ENCODE data around the gene CFAP299.

Gene CFAP299

DNA sequence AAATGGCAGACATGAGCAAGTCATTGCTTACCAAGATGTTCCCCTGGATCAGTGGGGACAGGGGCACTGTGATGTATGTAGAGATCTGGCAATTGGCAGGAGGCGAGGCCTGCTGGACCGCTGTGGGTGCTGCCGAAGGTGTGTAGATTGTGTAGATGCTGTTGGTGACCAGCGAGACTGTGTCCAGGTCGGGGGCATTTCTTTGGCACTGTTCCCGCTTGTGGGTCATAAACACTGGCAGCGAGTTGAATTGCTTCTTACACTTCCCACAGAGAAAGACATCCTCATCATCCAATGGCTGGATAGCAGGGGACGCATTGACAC, 52.7 kb downstream of the CFAP299 start:
- H3K27ac Mint-ChIP-seq = no peak overlapping the region
- no peak overlapping the region for H3K4me3 Mint-ChIP-seq
- H3K4me1 Mint-ChIP-seq (ENCODE audit: low read depth) = no peaks in the 10 kb centered on the region
- H3K9me3 Mint-ChIP-seq = no peaks in the 10 kb centered on the region
- H3K36me3 Mint-ChIP-seq (ENCODE audit: low read depth) = no peaks in the 10 kb centered on the region
- H3K27me3 Mint-ChIP-seq (ENCODE audit: low read depth) = no peaks in the 10 kb centered on the region
- no peak for DNase-seq (ENCODE audit: low spot score)

DNA sequence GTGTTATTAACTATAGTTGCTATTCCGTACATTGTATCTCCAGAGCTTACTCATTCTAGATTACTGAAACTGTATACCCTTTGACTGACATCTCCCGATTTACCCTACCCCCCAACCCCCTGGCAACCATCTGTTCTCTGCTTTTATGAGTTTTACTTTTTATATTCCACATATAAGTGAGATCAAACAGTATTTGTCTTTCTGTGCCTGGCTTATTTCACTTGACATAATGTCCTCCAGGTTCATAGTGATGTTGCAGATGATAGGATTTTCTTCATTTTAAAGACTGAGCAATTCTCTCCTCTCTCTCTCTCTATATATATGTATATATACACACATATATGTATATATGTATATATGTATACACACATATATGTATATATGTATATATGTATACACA, 54.6 kb downstream of the CFAP299 start:
- no peak for DNase-seq (ENCODE audit: low spot score)
- no peaks in the 10 kb centered on the region for H3K9me3 Mint-ChIP-seq
- no peaks in the 10 kb centered on the region for H3K27me3 Mint-ChIP-seq (ENCODE audit: low read depth)
- H3K4me3 Mint-ChIP-seq = no peak overlapping the region
- H3K4me1 Mint-ChIP-seq (ENCODE audit: low read depth) = peaks cover 2% of the 10 kb centered on the region
- H3K36me3 Mint-ChIP-seq (ENCODE audit: low read depth) = no peaks in the 10 kb centered on the region
- H3K27ac Mint-ChIP-seq = no peak overlapping the region

DNA sequence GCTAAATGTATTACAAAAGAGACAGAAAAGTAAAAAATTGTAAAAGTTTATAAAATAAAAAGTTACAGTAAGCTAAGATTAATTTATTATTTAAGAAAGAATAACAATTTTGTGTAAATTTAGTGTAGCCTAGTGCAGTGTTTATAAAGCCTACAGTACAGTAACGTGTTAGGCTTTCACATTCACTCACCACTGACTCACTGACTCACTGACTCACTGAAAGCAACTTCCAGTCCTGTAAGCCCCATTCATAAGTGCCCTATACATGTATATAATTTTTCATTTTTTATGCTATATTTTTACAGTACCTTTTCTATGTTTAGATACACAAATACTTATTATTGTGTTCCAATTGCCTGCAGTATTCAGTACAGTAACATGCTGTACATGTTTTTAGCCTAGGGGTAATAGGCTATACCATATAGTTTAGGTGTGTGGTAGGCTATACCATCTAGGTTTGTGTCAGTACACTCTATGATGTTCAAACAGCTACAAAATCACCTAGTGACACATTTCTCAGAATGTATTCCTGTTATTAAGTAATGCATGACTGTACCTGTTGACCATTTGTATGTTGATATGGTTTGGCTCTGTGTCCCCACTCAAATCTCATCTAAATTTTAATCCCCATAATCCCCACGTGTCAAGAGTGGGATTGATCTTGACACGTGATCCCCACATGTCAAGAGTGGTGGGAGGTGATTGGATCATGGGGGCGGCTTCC, 57.9 kb downstream of the CFAP299 start:
- Mint-ChIP-seq H3K4me3 (no peak overlapping the region), H3K27me3 (ENCODE audit: low read depth) (no peaks in the 10 kb centered on the region), H3K27ac (no peak overlapping the region), H3K36me3 (ENCODE audit: low read depth) (no peaks in the 10 kb centered on the region), H3K4me1 (ENCODE audit: low read depth) (peaks cover 2% of the 10 kb centered on the region), H3K9me3 (no peaks in the 10 kb centered on the region)
- DNase-seq (ENCODE audit: low spot score) = no peak

- DNase-seq (ENCODE audit: low spot score) = no peak
- Mint-ChIP-seq H3K36me3 (ENCODE audit: low read depth) (no peaks in the 10 kb centered on the region), H3K27ac (no peak overlapping the region), H3K4me3 (no peak overlapping the region), H3K4me1 (ENCODE audit: low read depth) (peaks cover 2% of the 10 kb centered on the region), H3K27me3 (ENCODE audit: low read depth) (no peaks in the 10 kb centered on the region), H3K9me3 (no peaks in the 10 kb centered on the region)
These were observed 58.4 kb downstream of the CFAP299 start for GRCh38 chr4:80393970-80394250.

DNA sequence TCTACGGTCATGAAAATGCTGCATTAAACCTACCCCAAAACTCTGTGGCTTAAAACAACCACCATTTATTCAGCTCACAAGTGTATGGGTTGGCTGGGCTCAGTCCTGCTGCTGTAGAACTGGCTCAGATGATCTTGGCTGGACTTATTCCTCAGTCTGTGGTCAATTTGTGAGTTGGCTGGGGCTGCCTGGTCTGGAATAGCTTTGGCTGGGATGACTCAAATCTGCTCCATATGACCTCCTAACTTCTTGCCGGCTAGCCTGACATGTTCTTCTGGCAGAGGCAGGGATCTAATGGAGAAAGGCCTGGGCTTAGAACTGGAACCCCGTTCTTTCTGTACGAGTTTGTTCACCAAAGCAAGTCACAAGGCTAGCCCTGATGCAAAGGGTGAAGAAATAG, 71.7 kb downstream of the CFAP299 start:
- no peak overlapping the region for H3K4me3 Mint-ChIP-seq
- no peak for DNase-seq (ENCODE audit: low spot score)
- no peaks in the 10 kb centered on the region for H3K27me3 Mint-ChIP-seq (ENCODE audit: low read depth)
- H3K9me3 Mint-ChIP-seq = no peaks in the 10 kb centered on the region
- no peaks in the 10 kb centered on the region for H3K36me3 Mint-ChIP-seq (ENCODE audit: low read depth)
- H3K27ac Mint-ChIP-seq = no peak overlapping the region
- no peaks in the 10 kb centered on the region for H3K4me1 Mint-ChIP-seq (ENCODE audit: low read depth)

DNA sequence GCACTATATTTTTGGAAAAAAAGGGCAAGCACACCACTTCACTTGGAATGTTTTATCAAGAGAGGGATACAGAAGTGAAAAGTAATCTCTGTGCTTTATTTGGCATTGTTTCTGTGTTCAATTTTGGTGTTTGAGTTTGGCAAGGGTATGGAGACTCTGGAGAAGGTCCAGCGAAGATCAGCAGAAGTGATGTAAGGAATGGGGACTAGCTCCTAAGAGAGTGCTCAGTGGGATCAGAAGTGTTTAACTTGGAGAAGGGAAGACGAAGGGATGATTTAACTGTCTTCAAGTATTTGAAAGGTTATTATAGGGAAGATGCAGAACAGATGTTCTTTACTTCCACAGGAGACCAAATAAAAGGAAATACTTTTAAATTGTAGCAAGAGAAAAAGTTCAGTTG, 74.3 kb downstream of the CFAP299 start:
- no peak overlapping the region for H3K4me3 Mint-ChIP-seq
- H3K27ac Mint-ChIP-seq = no peak overlapping the region
- no peak for DNase-seq (ENCODE audit: low spot score)
- no peaks in the 10 kb centered on the region for H3K36me3 Mint-ChIP-seq (ENCODE audit: low read depth)
- H3K4me1 Mint-ChIP-seq (ENCODE audit: low read depth) = no peaks in the 10 kb centered on the region
- no peaks in the 10 kb centered on the region for H3K9me3 Mint-ChIP-seq
- no peaks in the 10 kb centered on the region for H3K27me3 Mint-ChIP-seq (ENCODE audit: low read depth)

DNA sequence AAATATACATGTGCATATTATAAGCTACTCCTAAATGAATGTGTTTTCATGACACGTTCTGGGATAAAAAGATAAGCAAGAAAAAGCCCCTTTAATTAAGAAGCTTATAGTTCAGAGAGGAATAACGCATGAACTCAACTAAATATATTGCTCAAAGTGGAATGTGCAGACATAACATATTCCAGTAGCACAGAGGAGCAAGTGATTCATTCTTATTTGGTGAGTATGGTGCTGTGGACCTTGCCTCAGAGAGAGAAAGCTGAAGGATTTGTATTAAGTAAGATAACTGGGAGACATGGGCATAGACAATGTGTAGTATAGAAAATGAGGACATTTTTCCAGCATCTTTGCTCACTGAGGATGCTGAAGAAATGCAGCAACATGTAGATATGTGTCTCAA, 76.8 kb downstream of the CFAP299 start:
- Mint-ChIP-seq H3K4me1 (ENCODE audit: low read depth) (no peaks in the 10 kb centered on the region), H3K9me3 (no peaks in the 10 kb centered on the region), H3K36me3 (ENCODE audit: low read depth) (no peaks in the 10 kb centered on the region), H3K4me3 (no peak overlapping the region), H3K27ac (no peak overlapping the region), H3K27me3 (ENCODE audit: low read depth) (no peaks in the 10 kb centered on the region)
- no peak for DNase-seq (ENCODE audit: low spot score)

DNA sequence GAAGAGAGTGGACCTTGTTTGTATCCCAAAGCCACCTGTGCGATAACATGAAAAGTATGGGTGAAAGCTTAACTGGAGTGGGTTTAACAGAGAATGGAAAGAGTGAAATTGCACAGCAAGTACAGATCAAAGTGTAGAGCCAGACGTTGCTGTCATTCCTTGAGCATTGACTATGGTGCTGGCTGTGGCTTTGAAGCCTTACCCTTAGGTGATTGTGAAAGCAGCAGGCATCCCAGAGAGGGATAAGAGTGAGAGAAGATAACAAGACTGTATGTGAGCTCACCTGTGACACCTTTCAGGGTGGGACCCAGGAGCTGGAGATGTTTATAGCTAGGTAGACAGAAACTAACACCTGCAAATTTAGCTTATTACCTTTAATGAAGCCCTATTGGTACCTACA, 77.6 kb downstream of the CFAP299 start:
- Mint-ChIP-seq H3K27ac (no peak overlapping the region), H3K36me3 (ENCODE audit: low read depth) (no peaks in the 10 kb centered on the region), H3K9me3 (no peaks in the 10 kb centered on the region)

DNA sequence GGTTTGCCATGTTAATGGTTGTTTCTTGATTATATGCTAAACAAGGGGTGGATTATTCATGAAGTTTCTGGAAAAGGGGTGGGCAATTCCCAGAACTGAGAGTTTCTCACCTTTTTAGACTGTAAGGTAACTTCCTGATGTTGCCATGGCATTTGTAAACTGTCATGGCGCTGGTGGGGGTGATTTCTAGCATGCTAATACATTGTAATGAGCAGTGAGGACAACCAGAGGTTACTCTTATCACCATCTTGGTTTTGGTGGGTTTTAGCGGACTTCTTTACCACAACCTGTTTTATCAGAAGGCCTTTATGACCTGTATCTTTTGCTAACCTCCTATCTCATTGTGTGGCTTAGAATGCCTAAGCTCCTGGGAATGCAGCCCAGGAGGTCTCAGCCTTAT, 81.5 kb downstream of the CFAP299 start:
- H3K9me3 Mint-ChIP-seq = no peaks in the 10 kb centered on the region
- H3K27ac Mint-ChIP-seq = no peak overlapping the region
- no peak for DNase-seq (ENCODE audit: low spot score)
- no peaks in the 10 kb centered on the region for H3K27me3 Mint-ChIP-seq (ENCODE audit: low read depth)
- no peak overlapping the region for H3K4me3 Mint-ChIP-seq
- H3K4me1 Mint-ChIP-seq (ENCODE audit: low read depth) = no peaks in the 10 kb centered on the region
- no peaks in the 10 kb centered on the region for H3K36me3 Mint-ChIP-seq (ENCODE audit: low read depth)

More for the DNA sequence above, 77.6 kb downstream of the CFAP299 start:
- Mint-ChIP-seq H3K4me3 (no peak overlapping the region), H3K27me3 (ENCODE audit: low read depth) (no peaks in the 10 kb centered on the region), H3K4me1 (ENCODE audit: low read depth) (no peaks in the 10 kb centered on the region)
- DNase-seq (ENCODE audit: low spot score) = no peak

DNA sequence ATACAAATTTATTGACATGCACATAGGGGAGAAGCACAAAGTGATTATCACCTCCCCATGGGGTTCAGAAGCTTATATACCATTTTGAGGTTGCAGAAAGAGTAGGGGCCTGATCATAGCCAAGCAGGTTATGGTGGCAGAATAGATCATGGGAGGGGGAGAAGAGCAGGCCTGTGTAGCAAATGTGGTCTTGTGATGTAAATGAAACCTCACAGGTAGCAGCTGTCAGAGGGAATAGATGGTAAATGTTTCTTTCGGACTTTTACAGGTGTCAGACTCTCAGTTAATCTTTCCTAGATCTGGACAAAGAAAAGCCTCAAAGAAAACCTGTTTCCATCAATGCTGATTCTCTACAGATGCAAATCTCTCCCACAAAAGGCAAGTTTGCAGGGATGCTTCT, 84.4 kb downstream of the CFAP299 start:
- no peak overlapping the region for H3K4me3 Mint-ChIP-seq

GRCh38 chr4:80420638-80421037, 85.1 kb downstream of the CFAP299 start:
- no peaks in the 10 kb centered on the region for H3K9me3 Mint-ChIP-seq
- H3K27me3 Mint-ChIP-seq (ENCODE audit: low read depth) = no peaks in the 10 kb centered on the region
- no peak overlapping the region for H3K27ac Mint-ChIP-seq
- H3K4me3 Mint-ChIP-seq = no peak overlapping the region
- peaks cover 7% of the 10 kb centered on the region for H3K4me1 Mint-ChIP-seq (ENCODE audit: low read depth)
- H3K36me3 Mint-ChIP-seq (ENCODE audit: low read depth) = no peaks in the 10 kb centered on the region
- DNase-seq (ENCODE audit: low spot score) = no peak

More for the DNA sequence above, 84.4 kb downstream of the CFAP299 start:
- Mint-ChIP-seq H3K4me1 (ENCODE audit: low read depth) (peaks cover 7% of the 10 kb centered on the region), H3K9me3 (no peaks in the 10 kb centered on the region), H3K27me3 (ENCODE audit: low read depth) (no peaks in the 10 kb centered on the region), H3K27ac (no peak overlapping the region), H3K36me3 (ENCODE audit: low read depth) (no peaks in the 10 kb centered on the region)
- no peak for DNase-seq (ENCODE audit: low spot score)

DNA sequence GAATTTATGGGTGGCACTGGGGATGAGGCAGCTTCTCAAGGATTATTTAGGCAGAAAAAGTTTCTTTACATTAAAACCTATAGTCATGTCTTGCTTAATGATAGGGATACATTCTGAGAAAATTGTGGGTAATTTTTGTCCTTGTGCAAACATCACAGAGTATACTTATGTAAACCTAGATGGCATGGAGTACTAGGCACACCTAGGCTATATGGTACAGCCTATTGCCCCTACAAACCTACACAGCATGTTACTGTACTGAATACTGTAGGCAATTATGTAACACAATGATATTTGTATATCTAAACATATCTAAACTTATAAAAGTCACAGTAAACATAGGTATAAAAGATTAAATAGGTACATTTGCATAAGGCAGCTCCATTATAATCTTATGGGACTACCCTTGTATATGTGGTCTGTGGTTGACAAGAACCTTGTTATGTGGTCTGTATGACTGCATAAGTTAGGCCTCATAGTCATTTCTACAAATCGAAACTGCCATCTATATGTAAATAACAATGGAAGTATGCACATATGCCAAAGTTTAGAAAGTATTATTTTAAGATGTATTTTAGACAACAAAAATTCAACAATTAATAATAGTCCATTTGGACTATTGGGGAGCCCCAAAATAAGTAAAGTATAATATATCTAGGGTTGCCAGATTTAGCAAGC, 87.3 kb downstream of the CFAP299 start:
- H3K4me3 Mint-ChIP-seq = no peak overlapping the region
- H3K27me3 Mint-ChIP-seq (ENCODE audit: low read depth) = no peaks in the 10 kb centered on the region
- DNase-seq (ENCODE audit: low spot score) = no peak
- no peak overlapping the region for H3K27ac Mint-ChIP-seq
- no peaks in the 10 kb centered on the region for H3K36me3 Mint-ChIP-seq (ENCODE audit: low read depth)
- peaks cover 7% of the 10 kb centered on the region for H3K4me1 Mint-ChIP-seq (ENCODE audit: low read depth)
- no peaks in the 10 kb centered on the region for H3K9me3 Mint-ChIP-seq

DNA sequence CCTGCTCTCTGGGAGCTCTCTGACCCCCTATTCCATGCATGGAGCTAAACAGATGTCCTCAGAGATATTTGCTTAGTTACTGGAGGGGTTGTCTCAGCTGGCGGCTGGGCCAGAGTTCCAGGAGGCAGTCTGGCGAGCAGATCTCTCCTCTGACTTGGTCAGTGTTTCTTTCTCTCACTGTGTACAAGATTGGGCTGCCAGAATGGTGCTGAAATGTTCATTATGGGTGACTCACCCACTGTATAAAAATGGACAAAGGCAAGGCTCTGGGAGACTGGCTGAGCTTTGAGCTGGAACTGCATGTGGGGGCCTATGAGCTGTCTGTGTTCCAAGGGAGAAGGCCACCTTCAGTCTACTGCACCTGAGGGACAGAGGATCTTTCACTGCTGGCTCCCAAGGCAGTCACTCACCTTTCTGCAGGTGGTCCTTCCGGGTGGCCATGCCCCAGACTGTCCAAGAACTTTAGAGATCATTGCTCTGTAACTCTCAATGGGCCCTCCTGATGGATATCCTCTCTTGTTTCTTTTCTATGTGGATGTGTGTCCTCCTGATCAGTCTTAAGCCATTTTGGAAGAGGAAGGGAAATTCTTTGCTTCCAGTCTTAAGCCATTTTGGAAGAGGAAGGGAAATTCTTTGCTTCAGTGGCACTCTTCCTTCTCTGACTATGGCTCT, 88.2 kb downstream of the CFAP299 start:
- Mint-ChIP-seq H3K4me3 (no peak overlapping the region), H3K4me1 (ENCODE audit: low read depth) (peaks cover 7% of the 10 kb centered on the region), H3K27ac (no peak overlapping the region)

GRCh38 chr4:80424225-80424581, 88.7 kb downstream of the CFAP299 start:
- Mint-ChIP-seq H3K36me3 (ENCODE audit: low read depth) (no peaks in the 10 kb centered on the region), H3K4me1 (ENCODE audit: low read depth) (peaks cover 7% of the 10 kb centered on the region), H3K9me3 (no peaks in the 10 kb centered on the region), H3K27me3 (ENCODE audit: low read depth) (peaks cover 2% of the 10 kb centered on the region), H3K4me3 (no peak overlapping the region), H3K27ac (no peak overlapping the region)
- no peak for DNase-seq (ENCODE audit: low spot score)

More for the DNA sequence above, 88.2 kb downstream of the CFAP299 start:
- no peak for DNase-seq (ENCODE audit: low spot score)
- Mint-ChIP-seq H3K27me3 (ENCODE audit: low read depth) (peaks cover 2% of the 10 kb centered on the region), H3K9me3 (no peaks in the 10 kb centered on the region), H3K36me3 (ENCODE audit: low read depth) (no peaks in the 10 kb centered on the region)

Data from T-helper 2 cell treated with Interferon-gamma antibody and Interleukin-4, amounts not matched to agents 5 μg/mL and 100 μg/mL, for 36 hours (primary cell).